ENCODE measurements around the gene LTC4S. TPM values are rescaled to one million over a fixed set of nuclear protein-coding genes. Genes with fewer than 3 reads are reported as not detected.

The LTC4S gene, protein sequence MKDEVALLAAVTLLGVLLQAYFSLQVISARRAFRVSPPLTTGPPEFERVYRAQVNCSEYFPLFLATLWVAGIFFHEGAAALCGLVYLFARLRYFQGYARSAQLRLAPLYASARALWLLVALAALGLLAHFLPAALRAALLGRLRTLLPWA
- total RNA-seq = 9.9 and 13.9 TPM in 2 replicates

DNA sequence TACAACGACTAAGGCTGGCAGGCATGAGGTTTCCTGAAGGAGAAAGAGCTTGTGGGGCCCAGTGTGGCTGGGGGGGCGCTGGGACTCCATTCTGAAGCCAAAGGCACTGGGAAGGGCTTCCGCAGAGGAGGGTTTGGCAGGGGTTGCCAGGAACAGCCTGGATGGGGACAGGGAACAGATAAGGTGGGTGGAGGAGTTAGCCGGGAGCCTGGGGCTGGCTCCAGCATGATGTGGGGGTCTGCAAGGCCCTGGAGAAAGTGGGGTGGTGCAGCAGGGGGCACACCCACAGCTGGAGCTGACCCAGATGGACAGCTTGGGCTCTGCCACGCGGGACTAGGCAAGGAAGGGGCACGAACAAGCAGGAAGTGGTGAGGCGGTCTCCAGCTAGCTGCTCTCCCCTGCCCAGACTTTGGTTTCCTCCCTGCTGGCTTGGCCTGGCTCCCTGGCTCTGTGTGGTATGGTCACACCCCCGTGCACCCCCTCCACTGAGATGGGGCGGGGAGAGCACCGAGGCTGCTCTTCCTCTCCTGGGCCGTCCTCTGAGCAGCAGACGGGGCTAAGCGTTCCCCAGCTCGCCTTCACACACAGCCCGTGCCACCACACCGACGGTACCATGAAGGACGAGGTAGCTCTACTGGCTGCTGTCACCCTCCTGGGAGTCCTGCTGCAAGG is at the start of gene LTC4S:
TSS of gene LTC4S (plus strand) at position 519 of the 672 bp plus-strand sequence. CDS start at position 614, 95 bp downstream.

DNA sequence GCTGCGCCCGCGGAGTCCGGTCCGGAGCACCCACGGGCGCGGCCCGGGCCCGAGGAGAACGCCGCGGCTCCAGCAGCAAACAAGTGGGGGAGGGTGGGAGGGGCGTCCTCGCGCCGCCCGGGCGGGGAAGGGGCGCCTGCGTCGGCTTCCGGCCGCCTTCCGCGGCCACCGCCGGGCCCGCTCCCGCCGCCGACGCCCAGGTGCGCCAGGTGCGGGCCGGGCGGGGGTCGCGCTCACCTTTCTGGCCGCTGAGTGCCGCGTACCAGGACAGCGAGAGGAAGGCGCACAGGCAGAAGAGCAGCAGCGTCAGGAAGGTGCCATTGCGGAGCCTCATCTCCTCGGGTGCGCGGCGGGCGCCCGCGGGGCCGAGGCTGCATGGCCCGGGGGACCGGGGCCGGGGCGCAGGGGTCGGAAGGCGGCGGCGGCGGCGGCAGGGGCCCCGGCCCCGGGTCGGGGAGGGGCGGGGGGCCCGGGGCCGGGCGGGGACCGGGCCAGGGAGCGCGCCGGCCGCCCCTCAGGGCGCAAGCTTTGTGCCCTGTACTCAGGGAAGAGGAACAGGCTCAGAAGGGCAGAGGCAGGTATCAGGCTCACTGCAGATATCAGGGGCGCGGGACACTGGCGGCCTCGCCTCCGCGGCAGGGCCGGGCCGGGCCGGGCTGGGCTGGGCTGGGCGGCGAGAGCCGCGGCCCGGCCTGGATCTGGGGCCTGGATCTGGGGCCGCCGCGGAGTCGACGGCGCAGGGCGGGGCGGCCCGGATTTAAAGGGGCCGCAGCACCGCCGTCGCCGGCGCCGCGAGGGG is 12.7 kb downstream of the LTC4S start, which contains the start of gene MGAT4B:
TSS of gene MGAT4B (minus strand) at position 617 of the 799 bp plus-strand sequence. CDS start at position 334, 283 bp downstream.

DNA sequence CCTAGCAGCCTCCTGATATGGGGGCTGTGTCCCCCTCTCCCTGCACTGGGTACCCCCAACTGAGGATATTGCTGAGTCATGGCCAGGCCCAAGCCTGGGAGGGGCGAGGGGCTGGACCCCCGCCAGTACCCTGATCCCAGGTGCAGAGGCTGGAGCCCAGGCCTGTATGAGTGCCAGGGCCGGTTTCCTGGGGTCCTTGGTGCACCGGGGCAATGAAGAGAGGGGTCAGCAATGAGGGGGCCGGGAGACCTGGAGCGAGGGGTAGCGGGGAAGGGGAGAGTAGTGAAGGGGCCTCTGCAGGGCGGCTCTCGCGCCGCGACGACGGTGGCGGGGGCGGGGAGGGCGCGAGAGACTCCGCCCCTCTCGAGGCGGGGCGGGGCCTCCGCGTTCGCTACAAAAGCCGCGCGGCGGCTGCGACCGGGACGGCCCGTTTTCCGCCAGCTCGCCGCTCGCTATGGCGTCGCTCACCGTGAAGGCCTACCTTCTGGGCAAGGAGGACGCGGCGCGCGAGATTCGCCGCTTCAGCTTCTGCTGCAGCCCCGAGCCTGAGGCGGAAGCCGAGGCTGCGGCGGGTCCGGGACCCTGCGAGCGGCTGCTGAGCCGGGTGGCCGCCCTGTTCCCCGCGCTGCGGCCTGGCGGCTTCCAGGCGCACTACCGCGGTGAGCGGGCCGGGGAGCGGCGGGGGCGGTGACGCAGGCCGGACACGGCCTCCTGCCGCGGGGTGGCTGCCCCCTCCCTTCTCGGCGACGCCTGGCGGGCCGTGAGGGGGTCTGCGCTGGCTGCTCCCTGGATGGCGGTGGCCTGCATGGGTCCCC is 26.9 kb downstream of the LTC4S start, which contains the start of gene SQSTM1:
TSS of gene SQSTM1 (plus strand) at position 423 of the 815 bp plus-strand sequence. CDS start at position 455, 32 bp downstream.

Other genes with a start within 250 kb of the LTC4S start
- gene RUFY1, start 243.4 kb upstream of the LTC4S start, total RNA-seq = 24.0 and 25.1 TPM in 2 replicates
- 169 and 209 TPM in 2 replicates for gene HNRNPH1, start 170.3 kb upstream of the LTC4S start, total RNA-seq
- gene CBY3, start 113.0 kb upstream of the LTC4S start, total RNA-seq = not detected in 2 replicates
- 434 and 490 TPM in 2 replicates for gene CANX, start 95.0 kb upstream of the LTC4S start, total RNA-seq
- 12.5 and 14.4 TPM in 2 replicates for gene MAML1, start 61.2 kb upstream of the LTC4S start, total RNA-seq
- 154 and 178 TPM in 2 replicates for gene MGAT4B, start 12.9 kb downstream of the LTC4S start, total RNA-seq
- 292 and 448 TPM in 2 replicates for gene SQSTM1, start 26.9 kb downstream of the LTC4S start, total RNA-seq
- 7.6 and 7.8 TPM in 2 replicates for gene MRNIP, start 64.8 kb downstream of the LTC4S start, total RNA-seq
- 83.0 and 88.1 TPM in 2 replicates for gene TBC1D9B, start 113.9 kb downstream of the LTC4S start, total RNA-seq